GM12892 (cell line): Measurements from ENCODE around the gene CELA2A.

Source experiments
- POLR2A ChIP-seq: IDR thresholded peaks from 2 replicates; pipeline ENCODE4 v1.6.1; 2011; ENCODE audit warnings: low read depth, low read length, control low read depth
- POLR2AphosphoS5 ChIP-seq: IDR thresholded peaks from 2 replicates; pipeline ENCODE4 v1.6.1; 2011; ENCODE audit warnings: low read depth, low read length, control low read depth
- TAF1 ChIP-seq: IDR thresholded peaks from 2 replicates; pipeline ENCODE4 v1.6.1; 2011; ENCODE audit warnings: low read depth, mild to moderate bottlenecking, control low read depth, low read length, borderline replicate concordance

DNA sequence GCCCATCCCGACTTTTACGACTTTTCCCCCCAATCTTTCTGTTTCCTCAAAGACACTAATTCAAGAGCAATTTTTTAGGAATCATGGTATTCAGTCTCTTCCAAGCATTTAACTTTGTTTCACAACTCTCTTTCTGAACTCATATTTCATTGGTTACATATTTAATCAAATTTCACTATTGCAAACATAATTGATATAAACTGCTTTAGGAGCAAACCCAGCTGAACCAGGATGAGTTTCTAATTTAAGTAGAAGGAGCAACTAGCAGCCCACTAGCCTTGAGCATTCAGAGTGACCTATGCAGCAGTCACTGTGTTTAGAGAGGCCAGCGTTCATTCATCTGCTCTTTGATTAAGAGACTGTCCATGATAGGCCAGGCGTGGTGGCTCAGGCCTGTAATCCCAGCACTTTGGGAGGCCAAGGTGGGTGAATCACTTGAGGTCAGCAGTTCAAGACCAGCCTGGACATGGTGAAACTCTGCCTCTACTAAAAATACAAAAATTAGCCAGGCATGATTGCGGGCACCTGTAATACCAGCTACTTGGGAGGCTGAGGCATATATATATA is 21.2 kb downstream of the CELA2A start:
- TF ChIP-seq TAF1 (no peak), POLR2A (no peak), POLR2AphosphoS5 (no peak)
